T-helper 2 cell treated with Interferon-gamma antibody and Interleukin-4, amounts not matched to agents 5 μg/mL and 100 μg/mL, for 36 hours (primary cell): Measurements from ENCODE around the gene WEE1.

Source experiments
- DNase-seq: peaks from one replicate; pipeline ENCODE4 v3.0.0; 2021; ENCODE audit warnings: low spot score
- H3K27ac Mint-ChIP-seq: one replicate; pipeline ENCODE4 v1.8.0; 2021; ENCODE audit warnings: mild to moderate bottlenecking, mixed read lengths
- H3K27me3 Mint-ChIP-seq: one replicate; pipeline ENCODE4 v1.8.0; 2021; ENCODE audit warnings: low read depth, mixed read lengths
- H3K36me3 Mint-ChIP-seq: one replicate; pipeline ENCODE4 v1.8.0; 2021; ENCODE audit warnings: low read depth, mixed read lengths
- H3K4me1 Mint-ChIP-seq: one replicate; pipeline ENCODE4 v1.8.0; 2021; ENCODE audit warnings: low read depth, mixed read lengths
- H3K4me3 Mint-ChIP-seq: one replicate; pipeline ENCODE4 v1.8.0; 2022; ENCODE audit warnings: mild to moderate bottlenecking, moderate library complexity, mixed read lengths
- H3K9me3 Mint-ChIP-seq: one replicate; pipeline ENCODE4 v1.8.0; 2021; ENCODE audit warnings: mixed read lengths

The WEE1 gene

GRCh38 chr11:9636691-9637090 is 63.2 kb downstream of the WEE1 start:
- no peak for DNase-seq

GRCh38 chr11:9639099-9639498 is 65.6 kb downstream of the WEE1 start:
- H3K4me3 Mint-ChIP-seq, result no peak overlapping the region
- peaks cover under 1% of the 10 kb centered on the region for H3K9me3 Mint-ChIP-seq
- H3K27ac Mint-ChIP-seq, result no peak overlapping the region
- no peak for DNase-seq
- peaks cover 8% of the 10 kb centered on the region for H3K4me1 Mint-ChIP-seq
- H3K36me3 Mint-ChIP-seq, result no peaks in the 10 kb centered on the region
- peaks cover 3% of the 10 kb centered on the region for H3K27me3 Mint-ChIP-seq

More at GRCh38 chr11:9636691-9637090, 63.2 kb downstream of the WEE1 start:
- peaks cover 10% of the 10 kb centered on the region for H3K9me3 Mint-ChIP-seq
- no peaks in the 10 kb centered on the region for H3K36me3 Mint-ChIP-seq
- H3K4me1 Mint-ChIP-seq, result peaks cover 8% of the 10 kb centered on the region
- H3K27ac Mint-ChIP-seq, result no peak overlapping the region
- no peak overlapping the region for H3K4me3 Mint-ChIP-seq
- H3K27me3 Mint-ChIP-seq, result peaks cover 3% of the 10 kb centered on the region
